Left lobe of liver (tissue), 2 donors: ENCODE measurements around the gene DNAH17. TPM values are rescaled to one million over a fixed set of nuclear protein-coding genes. Genes with fewer than 3 reads are reported as not detected.
A peak's percentile ranks its signal among the peaks of the same experiment; 100 is the strongest.

Experiments used
- ATAC-seq: fragments of 200-7000 bp; cut with Tn5 transposase; one replicate; pipeline ENCODE4 v1.9.1; 2020; ENCODE audit warnings: mild to moderate bottlenecking, moderate library complexity
- DNase-seq: peaks from one replicate; pipeline ENCODE4 v3.0.0-alpha.2; 2020; ENCODE audit warnings: low spot score
- total RNA-seq: library from RNA; stranded (reverse); gene quantifications from one replicate; pipeline ENCODE4 v1.2.1, GENCODE V29; 2021
- donor health status: DM: no; HTN: no; CAD: no; lungs with moderate emphysema.
- donor health status: DM: no; HTN: yes; CAD: no.

Gene DNAH17
- total RNA-seq, 1 donor from 2014 or later = not detected

GRCh38 chr17:78501241-78502036, 75.8 kb downstream of the DNAH17 start:
- no peak for DNase-seq
- no peak for ATAC-seq

DNA sequence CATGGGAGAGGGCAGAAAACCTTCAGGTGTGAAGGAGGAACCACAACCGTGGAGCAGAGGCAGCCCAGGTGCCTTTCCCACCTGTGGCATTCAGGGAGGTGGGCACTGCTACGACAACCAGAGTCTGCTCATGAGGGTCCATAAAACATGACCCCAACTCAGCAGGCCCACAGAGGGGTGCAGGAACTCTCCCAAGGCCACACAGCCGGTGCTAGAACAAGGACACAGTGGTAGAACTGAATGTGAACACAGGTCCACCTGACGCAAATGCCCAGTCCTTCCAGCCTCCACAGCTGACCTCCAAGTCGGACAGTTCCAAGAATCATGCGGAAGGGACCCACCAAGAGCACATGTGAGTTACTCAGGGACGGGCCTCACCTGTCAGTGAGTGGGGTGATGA, 76.4 kb downstream of the DNAH17 start:
- DNase-seq (no peak), ATAC-seq (no peak)

GRCh38 chr17:78499715-78500540, 77.3 kb downstream of the DNAH17 start:
- DNase-seq (no peak), ATAC-seq (no peak)

- DNase-seq (no peak), ATAC-seq (no peak)
Observed at GRCh38 chr17:78498848-78499247, 78.3 kb downstream of the DNAH17 start.

- peak; percentile 96 for ATAC-seq
Observed at GRCh38 chr17:78497115-78497540, 80.1 kb downstream of the DNAH17 start.

GRCh38 chr17:78496311-78496710, 80.9 kb downstream of the DNAH17 start:
- DNase-seq = no peak

More at GRCh38 chr17:78497115-78497540, 80.1 kb downstream of the DNAH17 start:
- DNase-seq = peak; percentile 68

GRCh38 chr17:78495634-78496033, 81.6 kb downstream of the DNAH17 start:
- DNase-seq (no peak), ATAC-seq (no peak)

More at GRCh38 chr17:78496311-78496710, 80.9 kb downstream of the DNAH17 start:
- ATAC-seq = no peak

DNA sequence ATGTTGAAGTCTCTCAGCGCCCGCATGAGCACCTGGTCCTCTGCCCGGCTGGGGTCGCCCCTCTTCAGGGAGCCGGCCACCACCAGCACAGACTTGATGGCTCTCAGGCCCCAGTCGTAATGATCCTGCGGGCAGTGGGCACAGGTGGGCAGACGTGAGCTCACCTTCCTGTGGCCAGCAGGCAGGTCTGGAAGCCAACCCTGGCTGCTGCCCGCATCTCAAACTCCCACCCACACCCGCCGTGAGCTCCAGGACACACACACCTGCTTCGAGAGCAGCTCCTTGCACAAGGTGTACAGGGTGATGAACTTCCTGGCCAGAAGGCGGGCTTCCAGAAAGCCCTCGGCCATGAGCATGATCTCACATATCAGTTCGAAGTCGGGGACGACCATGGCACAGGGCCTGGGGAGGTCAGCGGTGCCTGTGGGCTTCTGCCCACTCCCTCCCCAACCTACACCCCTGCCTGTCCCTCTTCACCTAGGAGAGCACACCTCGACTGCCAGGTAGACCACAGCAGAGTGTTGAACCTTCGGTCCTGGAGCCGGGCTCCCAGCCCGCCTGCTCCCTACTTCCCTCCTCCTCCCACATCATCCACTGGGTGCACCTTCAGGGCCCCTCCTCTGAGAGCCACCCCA, 82.4 kb downstream of the DNAH17 start:
- DNase-seq (no peak), ATAC-seq (no peak)

DNA sequence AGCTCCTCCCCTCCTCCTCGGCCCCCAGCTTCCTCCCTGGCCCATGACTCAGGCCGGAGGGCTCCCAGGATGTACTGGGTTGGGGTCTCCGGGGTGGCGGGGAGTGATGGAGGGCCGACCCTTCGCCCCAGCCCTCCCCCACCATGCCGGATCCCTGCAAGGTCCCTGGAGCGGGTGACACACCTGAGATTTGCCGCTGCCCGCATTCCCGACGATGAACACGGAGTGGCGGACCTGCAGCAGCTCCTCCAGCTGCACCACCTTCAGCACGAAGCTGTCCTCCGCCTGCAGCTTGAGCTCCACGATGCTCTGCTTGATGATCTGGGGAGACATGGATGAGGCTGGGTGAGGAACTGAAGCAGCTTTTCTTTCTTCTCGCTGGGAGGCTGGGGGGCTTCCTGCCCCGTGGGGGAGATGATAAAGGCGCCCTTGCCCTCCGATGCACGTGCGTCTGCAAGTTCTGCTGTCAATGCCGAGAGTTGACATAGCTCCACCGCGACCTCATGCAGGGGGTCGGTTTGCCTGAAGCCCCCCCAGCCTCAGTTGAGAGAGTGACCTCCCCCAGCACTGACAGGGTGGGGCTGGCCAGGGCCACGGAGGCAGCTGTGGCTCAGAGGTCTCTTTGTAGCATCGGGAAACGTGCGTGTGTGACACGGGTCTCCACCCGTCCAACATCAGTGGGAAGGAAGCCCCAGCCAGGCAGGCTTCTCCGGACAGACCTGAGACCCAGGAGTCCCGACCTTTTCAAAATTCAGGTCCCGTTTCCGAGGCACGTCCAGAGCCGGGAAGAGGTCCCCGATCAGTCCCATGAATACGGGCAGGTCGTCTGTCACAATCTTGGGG, 83.1 kb downstream of the DNAH17 start:
- no peak for DNase-seq
- no peak for ATAC-seq

DNA sequence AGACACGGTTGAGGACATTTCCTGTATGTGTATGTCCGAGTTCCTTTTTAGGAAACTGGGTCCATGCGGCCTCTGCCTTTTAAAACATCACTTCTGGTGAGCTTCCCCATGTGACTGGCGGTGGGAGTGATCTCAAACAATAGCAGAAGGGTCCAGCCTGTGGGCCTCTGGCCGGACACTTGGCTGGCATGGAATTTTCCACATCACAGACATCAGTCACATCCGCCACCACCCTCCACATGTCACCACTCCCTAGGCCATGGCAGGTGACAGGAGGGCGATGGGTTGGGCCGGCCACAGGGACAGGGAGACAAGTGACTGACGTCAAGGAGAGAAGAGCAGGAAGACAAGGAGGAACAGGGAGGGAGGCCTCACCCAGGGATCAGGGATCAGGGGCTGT, 83.7 kb downstream of the DNAH17 start:
- DNase-seq = no peak
- ATAC-seq = no peak

DNA sequence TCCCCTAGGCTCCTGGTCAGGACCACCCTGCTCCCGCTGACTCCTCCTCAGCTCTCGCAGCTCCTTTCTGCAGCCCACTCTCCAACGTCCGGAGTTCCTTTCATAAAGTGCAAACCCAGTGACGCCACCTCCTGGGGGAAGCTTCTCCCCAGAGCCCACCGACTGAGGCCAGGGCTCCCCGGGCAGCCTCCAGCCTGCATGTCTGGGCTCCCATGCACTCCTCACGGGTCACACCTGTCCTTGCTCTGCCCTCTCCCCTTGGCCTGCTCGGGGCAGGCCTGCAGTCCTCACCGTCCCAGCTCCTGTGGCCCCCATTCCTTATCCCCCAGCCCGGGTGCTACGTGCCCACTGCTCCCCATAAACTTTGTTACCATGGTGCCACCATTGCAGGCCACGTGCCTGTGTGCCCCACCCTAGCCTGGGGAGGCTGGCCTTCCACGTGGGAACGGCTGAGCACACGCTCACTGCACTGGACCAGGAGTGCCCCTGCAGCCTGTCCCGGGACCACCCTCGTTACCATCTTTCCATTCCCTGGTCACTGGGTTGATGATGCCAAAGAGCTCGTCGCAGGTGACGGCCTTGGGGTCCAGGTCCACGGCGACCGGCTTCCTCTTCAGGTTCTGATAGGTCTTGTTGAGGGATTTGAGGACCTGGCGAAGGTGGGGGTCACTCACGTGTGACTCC, 84.9 kb downstream of the DNAH17 start:
- no peak for ATAC-seq
- DNase-seq = no peak

DNA sequence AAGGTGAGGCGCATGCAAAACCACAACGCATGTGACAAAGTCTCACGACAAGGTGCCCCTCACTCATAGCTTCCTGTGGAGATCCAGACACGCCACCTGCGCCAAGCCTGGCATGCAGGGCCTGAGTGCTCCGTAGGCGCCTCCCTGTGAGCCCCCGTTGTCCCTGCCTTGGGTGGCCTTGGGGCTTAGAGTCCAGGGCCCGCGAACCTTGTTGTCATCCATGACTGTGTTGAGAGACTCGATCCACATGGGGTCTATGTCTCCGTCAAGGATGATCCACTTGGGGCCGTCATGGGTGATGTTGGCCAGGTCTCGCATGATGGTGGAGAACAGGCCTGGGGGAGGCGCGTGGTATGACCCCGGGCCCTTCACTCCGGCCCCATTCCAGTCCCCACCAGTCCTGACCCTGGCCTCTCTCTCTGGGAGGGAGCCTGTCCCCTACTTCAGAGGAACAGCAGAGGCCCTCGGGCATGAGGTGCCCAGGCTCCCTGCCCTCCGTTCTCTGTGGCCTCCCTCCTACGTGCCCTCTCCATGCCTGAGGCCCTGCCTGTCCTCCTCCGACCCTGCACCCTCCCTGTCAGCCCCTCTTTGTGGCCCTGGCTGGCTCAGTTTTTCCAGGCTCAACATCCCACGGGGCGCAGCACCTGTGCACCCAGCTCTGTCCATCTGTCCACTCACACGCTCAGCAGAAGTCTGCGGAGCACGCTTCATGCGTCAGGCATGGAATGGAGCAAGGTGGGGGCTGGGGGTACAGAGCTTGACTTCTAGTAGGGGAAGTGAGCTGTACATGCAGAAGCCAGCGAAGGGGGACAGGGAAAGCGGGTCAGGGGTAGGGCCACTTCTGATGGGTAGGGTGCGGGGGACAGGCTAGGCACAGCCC, 85.7 kb downstream of the DNAH17 start:
- DNase-seq = no peak
- ATAC-seq = no peak

DNA sequence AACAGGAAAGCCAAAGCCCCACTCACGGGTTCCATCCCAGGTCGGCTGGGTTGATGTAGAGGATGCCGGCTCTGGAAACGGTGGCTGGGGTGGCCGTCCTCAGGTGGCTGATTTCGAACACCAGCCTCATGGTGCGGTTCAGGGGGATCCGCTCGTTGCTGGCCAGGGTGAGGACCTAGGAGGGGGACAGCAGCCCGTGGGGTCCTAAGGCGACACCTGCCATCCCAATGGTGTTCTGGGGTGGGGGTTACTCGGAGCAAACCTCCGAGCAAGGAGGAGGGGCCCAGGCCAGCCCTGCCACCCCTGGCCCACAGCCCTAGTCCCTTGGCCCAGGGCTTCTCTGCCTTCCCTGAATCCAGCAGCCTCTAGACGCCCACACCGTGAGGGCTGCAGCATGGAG, 86.5 kb downstream of the DNAH17 start:
- no peak for ATAC-seq
- no peak for DNase-seq

- no peak for ATAC-seq
- no peak for DNase-seq
Observed at GRCh38 chr17:78490156-78490555, 87.0 kb downstream of the DNAH17 start.

DNA sequence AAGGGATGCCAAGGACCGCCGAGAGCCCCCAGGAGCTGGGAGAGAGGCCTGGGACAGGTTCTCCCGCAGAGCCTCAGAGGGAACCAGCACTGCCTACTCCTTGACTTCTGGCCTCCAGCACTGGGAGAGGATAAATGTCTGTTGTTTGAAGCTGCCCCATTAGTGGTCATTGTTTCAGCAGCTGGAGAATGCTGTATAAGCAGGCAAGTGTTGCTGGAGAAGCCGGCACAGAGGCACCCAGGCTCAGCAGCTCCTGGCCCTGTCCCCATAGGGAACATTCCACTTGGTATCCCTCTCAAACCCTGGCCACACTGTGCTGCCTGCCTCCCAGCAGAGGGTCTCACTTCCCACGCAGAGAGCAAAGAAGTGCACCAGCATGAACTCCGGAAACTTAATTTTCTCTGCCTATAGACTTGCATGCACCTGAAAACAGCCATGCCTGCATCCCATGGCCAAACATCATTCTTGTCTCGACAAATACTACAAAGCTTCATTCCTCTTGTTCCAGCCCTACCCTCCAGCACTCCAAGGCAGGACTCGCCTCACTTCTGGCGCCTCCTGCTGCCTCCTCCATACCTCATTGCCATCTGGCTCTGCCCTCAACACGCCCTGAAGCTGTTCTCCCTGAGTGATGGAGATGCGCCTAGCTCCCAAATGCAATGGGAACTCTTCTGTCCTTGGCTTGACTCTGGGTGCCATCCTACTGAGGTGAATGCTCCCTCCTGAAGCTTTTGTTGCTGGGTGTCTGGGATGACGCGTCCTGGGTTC, 88.1 kb downstream of the DNAH17 start:
- DNase-seq (no peak), ATAC-seq (no peak)

DNA sequence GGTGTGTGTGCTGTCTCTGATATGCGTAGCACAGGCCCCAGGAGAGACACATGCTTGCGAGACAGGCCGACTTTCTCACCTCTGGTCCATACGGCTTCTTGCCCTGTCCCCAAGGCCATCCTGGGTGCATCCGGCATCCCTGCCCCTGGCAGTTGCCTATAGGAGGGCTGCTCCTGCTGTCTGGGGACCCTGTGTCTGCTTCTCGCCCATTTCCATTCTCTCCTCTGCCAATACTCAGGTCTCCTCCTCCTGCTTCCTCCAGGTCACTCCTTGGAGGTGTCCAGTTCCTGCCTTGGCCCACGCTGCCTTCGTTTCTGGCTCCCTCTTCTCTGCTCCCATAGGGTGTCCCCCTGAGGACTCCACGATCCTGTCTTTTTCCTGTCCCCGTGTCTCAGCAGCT, 89.0 kb downstream of the DNAH17 start:
- DNase-seq = no peak
- no peak for ATAC-seq

GRCh38 chr17:78486946-78487680, 90.1 kb downstream of the DNAH17 start:
- ATAC-seq (no peak), DNase-seq (no peak)
